HG03045 (cell line): ENCODE results near the gene TEN1.

Experiments used
- ATAC-seq: cut with Tn5 transposase; IDR thresholded peaks from one replicate; pipeline ENCODE4 v1.9.1; 2021; ENCODE audit warnings: mild to moderate bottlenecking, moderate library complexity; ENCODE audit not compliant: unreplicated experiment

Gene TEN1

GRCh38 chr17:76005263-76006149 is 26.5 kb downstream of the TEN1 start:
- no peak for ATAC-seq

GRCh38 chr17:76007131-76007849 is 28.2 kb downstream of the TEN1 start:
- ATAC-seq: no peak

- ATAC-seq: no peak
These were observed 28.8 kb downstream of the TEN1 start for GRCh38 chr17:76007850-76008165.

- no peak for ATAC-seq
These were observed 29.2 kb downstream of the TEN1 start for GRCh38 chr17:76008208-76008607.

- no peak for ATAC-seq
These were observed 29.8 kb downstream of the TEN1 start for GRCh38 chr17:76008630-76009425.

GRCh38 chr17:76009447-76009846 is 30.4 kb downstream of the TEN1 start:
- no peak for ATAC-seq

GRCh38 chr17:76009969-76010661 is 31.1 kb downstream of the TEN1 start:
- ATAC-seq: no peak

- no peak for ATAC-seq
These were observed 32.9 kb downstream of the TEN1 start for GRCh38 chr17:76011951-76012350.

- no peak for ATAC-seq
These were observed 34.4 kb downstream of the TEN1 start for GRCh38 chr17:76013377-76013932.

GRCh38 chr17:76014100-76014924 is 35.3 kb downstream of the TEN1 start:
- no peak for ATAC-seq

- no peak for ATAC-seq
These were observed 35.9 kb downstream of the TEN1 start for GRCh38 chr17:76014925-76015261.

- no peak for ATAC-seq
These were observed 38.7 kb downstream of the TEN1 start for GRCh38 chr17:76017481-76018339.

- ATAC-seq: no peak
These were observed 39.3 kb downstream of the TEN1 start for GRCh38 chr17:76018340-76018680.

GRCh38 chr17:76018801-76019200 is 39.8 kb downstream of the TEN1 start:
- no peak for ATAC-seq

GRCh38 chr17:76019833-76020467 is 40.9 kb downstream of the TEN1 start:
- no peak for ATAC-seq

- ATAC-seq: no peak
These were observed 43.2 kb downstream of the TEN1 start for GRCh38 chr17:76022285-76022684.

GRCh38 chr17:76022973-76023899 is 44.2 kb downstream of the TEN1 start:
- ATAC-seq: no peak

GRCh38 chr17:76023900-76024237 is 44.8 kb downstream of the TEN1 start:
- no peak for ATAC-seq
